Trophoblast cell (in vitro differentiated cells and primary cell): Measurements from ENCODE around the gene PLXNA1.

ENCODE experiments used
- DNase-seq, 2 donors: peaks; one replicate each; pipeline ENCODE4 v3.0.0-alpha.2; 2016
- H2AFZ ChIP-seq: 2 replicates; pipeline ENCODE4 v1.6.1; 2013; ENCODE audit warnings: low read length, moderate library complexity, mild to moderate bottlenecking; ENCODE audit not compliant: insufficient read depth, poor library complexity
- H2AK5ac ChIP-seq: 2 replicates; pipeline ENCODE4 v1.6.1; 2013; ENCODE audit warnings: mild to moderate bottlenecking, low read length
- H2BK120ac ChIP-seq: 2 replicates; pipeline ENCODE4 v1.6.1; 2013; ENCODE audit warnings: low read length, mild to moderate bottlenecking, moderate library complexity; ENCODE audit not compliant: insufficient read depth, poor library complexity
- H2BK12ac ChIP-seq: 2 replicates; pipeline ENCODE4 v1.6.1; 2013; ENCODE audit warnings: mild to moderate bottlenecking, low read length, moderate library complexity
- H2BK5ac ChIP-seq: 2 replicates; pipeline ENCODE4 v1.6.1; 2013; ENCODE audit warnings: low read length, low read depth, moderate library complexity, mild to moderate bottlenecking; ENCODE audit not compliant: poor library complexity
- H3K14ac ChIP-seq: 2 replicates; pipeline ENCODE4 v1.6.1; 2013; ENCODE audit warnings: mild to moderate bottlenecking, low read length
- H3K18ac ChIP-seq: 2 replicates; pipeline ENCODE4 v1.6.1; 2013; ENCODE audit warnings: mild to moderate bottlenecking, low read length
- H3K23ac ChIP-seq: 2 replicates; pipeline ENCODE4 v1.6.1; 2013; ENCODE audit warnings: low read length
- H3K27ac ChIP-seq: 2 replicates; pipeline ENCODE4 v1.5.1; 2013; ENCODE audit warnings: low read depth, mild to moderate bottlenecking, inconsistent platforms, low read length, moderate library complexity
- H3K27me3 ChIP-seq: 2 replicates; pipeline ENCODE4 v1.6.1; 2013; ENCODE audit warnings: inconsistent platforms, mild to moderate bottlenecking, low read length, moderate library complexity; ENCODE audit not compliant: insufficient read depth
- H3K36me3 ChIP-seq, 2 experiments: 1 replicate in 1 of 2; 2 replicates in 1 of 2; pipeline ENCODE4 v1.6.1; 2013; ENCODE audit warnings: low read length in 2 of 2, mild to moderate bottlenecking in 2 of 2, moderate library complexity in 1 of 2; ENCODE audit not compliant: insufficient read depth in 2 of 2, control insufficient read depth in 1 of 2
- H3K4ac ChIP-seq: 2 replicates; pipeline ENCODE4 v1.6.1; 2013; ENCODE audit warnings: low read depth, mild to moderate bottlenecking, low read length, moderate library complexity
- H3K4me1 ChIP-seq, 2 experiments: 1 replicate in 1 of 2; 2 replicates in 1 of 2; pipeline ENCODE4 v1.6.1; 2013; ENCODE audit warnings: low read length in 2 of 2, mild to moderate bottlenecking in 2 of 2, moderate library complexity in 1 of 2; ENCODE audit not compliant: insufficient read depth in 2 of 2, control insufficient read depth in 1 of 2
- H3K4me2 ChIP-seq: 2 replicates; pipeline ENCODE4 v1.6.1; 2013; ENCODE audit warnings: inconsistent platforms, mild to moderate bottlenecking, low read length, moderate library complexity
- H3K4me3 ChIP-seq: 2 replicates; pipeline ENCODE4 v1.5.1; 2013; ENCODE audit warnings: mild to moderate bottlenecking, low read depth, low read length, inconsistent platforms
- H3K79me1 ChIP-seq: one replicate; pipeline ENCODE4 v1.6.1; 2013; ENCODE audit warnings: low read length
- H3K79me2 ChIP-seq: 2 replicates; pipeline ENCODE4 v1.6.1; 2013; ENCODE audit warnings: low read length, mild to moderate bottlenecking; ENCODE audit not compliant: control insufficient read depth, insufficient read depth, poor library complexity
- H3K9ac ChIP-seq: 2 replicates; pipeline ENCODE4 v1.6.1; 2013; ENCODE audit warnings: mild to moderate bottlenecking, low read length
- H3K9me3 ChIP-seq: 2 replicates; pipeline ENCODE4 v1.6.1; 2013; ENCODE audit warnings: low read depth, mild to moderate bottlenecking, control low read depth, inconsistent platforms, low read length; ENCODE audit not compliant: insufficient read depth
- H4K12ac ChIP-seq: 2 replicates; pipeline ENCODE4 v1.6.1; 2013; ENCODE audit warnings: low read depth, mild to moderate bottlenecking, low read length, moderate library complexity
- H4K8ac ChIP-seq: 2 replicates; pipeline ENCODE4 v1.6.1; 2013; ENCODE audit warnings: low read depth, mild to moderate bottlenecking, low read length, moderate library complexity
- H4K91ac ChIP-seq: one replicate; pipeline ENCODE4 v1.6.1; 2013; ENCODE audit warnings: low read depth, mild to moderate bottlenecking, low read length, moderate library complexity
- WGBS: extraction: QIAGEN DNeasy Blood & Tissue Kit; methylation state at CpG from one replicate; pipeline ENCODE4 v1.1.7; 2013; ENCODE audit warnings: missing lambda C conversion rate; ENCODE audit not compliant: insufficient read length, insufficient coverage; ENCODE audit errors: extremely low coverage; 5-methylcytosine and 5-hydroxymethylcytosine counted together

The PLXNA1 gene

DNA sequence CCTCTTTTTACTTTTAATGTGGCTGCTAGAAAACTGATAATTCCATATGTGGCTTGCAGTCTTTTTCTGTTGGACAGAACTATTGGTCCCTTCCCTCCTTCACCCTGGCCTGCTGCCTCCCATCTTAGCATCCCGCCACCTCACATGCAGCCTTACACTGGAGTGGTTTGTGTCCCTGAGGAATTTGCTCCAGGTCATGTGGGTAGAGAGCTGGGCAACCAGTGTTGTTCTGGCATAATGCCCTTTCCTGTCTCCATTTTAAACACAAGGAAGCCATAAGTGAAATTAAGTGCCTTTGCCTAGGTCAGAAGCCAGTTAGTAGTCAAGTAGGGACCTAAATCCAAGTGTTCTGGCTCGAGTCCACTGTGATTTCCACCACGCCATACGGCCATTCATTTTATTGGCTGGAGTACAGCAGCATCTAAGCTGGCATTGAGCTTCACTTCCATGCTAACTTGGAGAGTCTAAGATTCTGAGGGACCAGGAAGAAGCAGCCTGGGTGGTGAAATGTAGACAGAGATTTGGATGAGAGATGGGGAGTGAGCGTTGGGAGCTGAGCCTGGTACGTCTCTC lies 46.0 kb upstream of the PLXNA1 start:
- no peaks in the 10 kb centered on the region for H3K79me1 ChIP-seq
- H3K4me3 ChIP-seq, result no peak overlapping the region
- WGBS, result no CpG with 5 or more reads among the region's 6 CpGs
- H2BK12ac ChIP-seq, result no peak overlapping the region
- H3K9me3 ChIP-seq, result no peaks in the 10 kb centered on the region
- H3K14ac ChIP-seq, result no peak overlapping the region
- no peak overlapping the region for H3K9ac ChIP-seq
- H2BK120ac ChIP-seq, result no peak overlapping the region
- no peak overlapping the region for H3K23ac ChIP-seq
- no peaks in the 10 kb centered on the region for H3K27me3 ChIP-seq
- no peak overlapping the region for H3K18ac ChIP-seq
- H2AK5ac ChIP-seq, result no peak overlapping the region
- H3K36me3 ChIP-seq, result no peaks in the 10 kb centered on the region
- H3K4ac ChIP-seq, result no peak overlapping the region
- H3K4me1 ChIP-seq, result no peaks in the 10 kb centered on the region
- H2AFZ ChIP-seq, result no peak overlapping the region
- no peak for DNase-seq
- no peak overlapping the region for H3K27ac ChIP-seq
- no peak overlapping the region for H3K4me2 ChIP-seq
- no peak overlapping the region for H2BK5ac ChIP-seq
- H4K12ac ChIP-seq, result no peak overlapping the region
- H3K79me2 ChIP-seq, result no peaks in the 10 kb centered on the region
- H4K8ac ChIP-seq, result no peak overlapping the region
- no peak overlapping the region for H4K91ac ChIP-seq

DNA sequence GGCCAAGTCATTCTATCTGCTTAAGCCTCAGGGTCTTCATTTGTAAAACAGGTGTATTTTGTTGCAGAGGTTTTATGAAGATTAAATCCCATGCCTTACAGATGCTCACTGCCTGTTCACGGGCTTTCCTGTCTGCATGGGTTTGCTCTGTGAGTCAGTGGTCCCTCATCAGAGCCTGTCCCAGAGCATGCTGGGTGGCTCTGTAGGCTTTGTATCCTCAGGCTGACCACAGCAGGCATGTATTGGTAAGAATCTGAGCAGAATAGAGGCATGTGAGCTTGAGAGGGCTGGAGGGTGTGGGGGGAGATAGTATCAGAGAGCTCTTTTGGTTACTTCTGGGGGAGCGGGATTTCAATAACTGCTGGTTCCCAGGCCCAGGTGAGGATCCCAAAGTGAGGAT lies 45.4 kb upstream of the PLXNA1 start:
- Histone ChIP-seq H4K8ac (no peak overlapping the region), H3K36me3 (no peaks in the 10 kb centered on the region), H2AK5ac (no peak overlapping the region), H3K18ac (no peak overlapping the region), H4K12ac (no peak overlapping the region), H3K9ac (no peak overlapping the region), H3K4me3 (no peak overlapping the region), H3K9me3 (no peaks in the 10 kb centered on the region), H4K91ac (no peak overlapping the region), H3K27ac (no peak overlapping the region), H3K23ac (no peak overlapping the region), H2BK120ac (no peak overlapping the region), H3K27me3 (no peaks in the 10 kb centered on the region), H3K4me1 (no peaks in the 10 kb centered on the region), H3K14ac (no peak overlapping the region), H3K79me1 (no peaks in the 10 kb centered on the region), H2BK12ac (no peak overlapping the region), H3K4me2 (no peak overlapping the region), H3K4ac (no peak overlapping the region), H2BK5ac (no peak overlapping the region), H3K79me2 (no peaks in the 10 kb centered on the region), H2AFZ (no peak overlapping the region)
- WGBS, result no CpG with 5 or more reads among the region's 2 CpGs
- no peak for DNase-seq

DNA sequence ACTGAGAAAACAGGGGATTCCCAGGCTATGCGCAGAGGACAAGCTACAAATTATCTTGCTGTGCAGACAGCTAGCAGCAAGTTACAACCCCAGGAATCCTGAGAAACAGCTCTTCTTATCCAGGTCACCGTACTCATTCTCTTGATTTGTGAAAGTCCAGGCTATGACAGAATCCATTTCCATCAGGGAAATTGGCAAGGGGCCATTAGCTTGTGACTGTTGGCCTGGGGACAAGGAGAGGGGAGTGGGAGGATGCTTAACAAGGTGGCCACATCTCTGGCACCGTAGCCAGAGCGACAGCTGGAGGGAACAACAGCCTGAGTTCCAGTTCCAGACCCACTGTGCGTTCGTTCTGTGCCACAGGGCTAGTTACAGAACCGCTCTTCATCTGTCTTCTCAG lies 44.9 kb upstream of the PLXNA1 start:
- H3K79me1 ChIP-seq, result no peaks in the 10 kb centered on the region
- H2BK12ac ChIP-seq, result no peak overlapping the region
- H3K27ac ChIP-seq, result no peak overlapping the region
- no peak overlapping the region for H2BK120ac ChIP-seq
- no peak overlapping the region for H2AK5ac ChIP-seq
- WGBS, result no CpG with 5 or more reads among the region's 7 CpGs
- no peak overlapping the region for H3K18ac ChIP-seq
- no peaks in the 10 kb centered on the region for H3K79me2 ChIP-seq
- no peak overlapping the region for H4K91ac ChIP-seq
- no peaks in the 10 kb centered on the region for H3K36me3 ChIP-seq
- H3K4me1 ChIP-seq, result no peaks in the 10 kb centered on the region
- no peak overlapping the region for H3K23ac ChIP-seq
- H2AFZ ChIP-seq, result no peak overlapping the region
- H4K8ac ChIP-seq, result no peak overlapping the region
- no peak overlapping the region for H3K14ac ChIP-seq
- DNase-seq, result no peak
- H3K4me3 ChIP-seq, result no peak overlapping the region
- no peak overlapping the region for H4K12ac ChIP-seq
- H3K4me2 ChIP-seq, result no peak overlapping the region
- H2BK5ac ChIP-seq, result no peak overlapping the region
- H3K27me3 ChIP-seq, result no peaks in the 10 kb centered on the region
- H3K4ac ChIP-seq, result no peak overlapping the region
- no peaks in the 10 kb centered on the region for H3K9me3 ChIP-seq
- H3K9ac ChIP-seq, result no peak overlapping the region

DNA sequence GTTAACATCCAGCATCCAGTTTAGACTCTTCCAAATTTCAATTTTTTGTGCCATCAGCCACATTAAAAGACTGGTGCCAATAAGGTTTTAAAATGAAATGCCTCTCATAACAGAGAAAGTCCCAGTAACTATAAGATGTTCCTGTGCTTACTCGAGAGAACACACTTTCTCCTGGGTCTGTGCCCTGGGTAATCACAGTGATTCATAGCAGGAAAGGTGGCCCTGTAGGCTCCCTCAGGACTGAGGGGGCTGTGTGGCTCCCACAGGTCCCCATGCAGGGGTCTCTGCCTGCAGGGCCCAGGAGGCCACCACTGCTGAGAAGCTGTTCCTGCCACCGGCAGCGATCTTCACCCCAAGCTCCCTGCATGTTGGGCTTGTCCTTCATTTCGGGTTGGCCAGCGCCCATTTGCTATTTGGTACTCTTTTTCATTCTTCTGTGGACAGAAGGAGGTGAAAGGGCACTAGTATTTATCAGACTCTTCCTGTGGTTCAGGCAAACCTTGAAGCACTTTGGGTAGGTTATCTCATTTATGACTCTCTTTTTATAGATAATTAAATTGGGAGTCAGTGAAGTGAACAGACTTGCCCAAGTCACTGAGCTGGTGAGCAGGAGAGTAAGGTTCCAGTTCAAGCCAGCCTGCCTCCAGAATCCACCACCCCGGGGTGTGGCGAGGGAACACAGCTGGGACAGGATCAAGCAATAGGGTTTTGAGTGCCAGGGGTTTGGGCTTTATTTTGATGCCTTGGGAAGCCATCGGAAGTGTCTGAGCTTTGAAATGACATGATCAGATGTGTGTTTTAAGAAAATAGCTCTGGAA lies 44.2 kb upstream of the PLXNA1 start:
- Histone ChIP-seq H3K27me3 (no peaks in the 10 kb centered on the region), H4K8ac (no peak overlapping the region), H3K4ac (no peak overlapping the region), H2AK5ac (no peak overlapping the region), H3K4me1 (no peaks in the 10 kb centered on the region), H2BK5ac (no peak overlapping the region), H3K23ac (no peak overlapping the region), H3K79me2 (no peaks in the 10 kb centered on the region), H4K91ac (no peak overlapping the region), H3K36me3 (no peaks in the 10 kb centered on the region), H4K12ac (no peak overlapping the region), H2BK12ac (no peak overlapping the region), H3K9ac (no peak overlapping the region), H3K18ac (no peak overlapping the region), H3K79me1 (no peaks in the 10 kb centered on the region), H2BK120ac (no peak overlapping the region), H3K27ac (no peak overlapping the region), H3K9me3 (no peaks in the 10 kb centered on the region), H3K4me3 (no peak overlapping the region), H3K4me2 (no peak overlapping the region), H3K14ac (no peak overlapping the region), H2AFZ (no peak overlapping the region)
- WGBS, result no CpG with 5 or more reads among the region's 8 CpGs
- DNase-seq, result no peak
